ENCODE data around the gene HYLS1. TPM values are rescaled to one million over a fixed set of nuclear protein-coding genes. Genes with fewer than 3 reads are reported as not detected.
"Not testable (repeated sequence)": the region's sequence is repeated elsewhere in the genome, so short reads cannot be mapped to it uniquely, and the experiment has no call there.

Gene HYLS1
- total RNA-seq, 1 donor from 2014 or later: 6.5 TPM

DNA sequence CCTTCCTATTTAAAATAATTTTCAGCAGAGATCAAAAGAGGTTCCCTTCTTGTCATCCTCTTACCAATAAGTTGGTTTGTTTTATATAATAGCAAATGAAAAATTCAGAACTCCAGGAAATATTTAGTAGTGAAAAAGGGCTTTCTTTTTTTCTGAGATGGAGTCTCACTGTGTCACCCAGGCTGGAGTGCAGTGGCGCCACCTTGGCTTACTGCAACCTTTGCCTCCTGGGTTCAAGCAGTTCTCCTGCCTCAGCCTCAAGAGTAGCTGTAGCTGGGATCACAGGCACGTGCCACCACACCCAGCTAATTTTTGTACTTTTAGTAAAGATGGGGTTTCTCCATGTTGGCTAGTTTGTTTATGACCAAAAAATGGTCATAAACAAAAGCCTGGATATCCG lies 27.1 kb downstream of the HYLS1 start:
- DNase-seq (ENCODE audit: low spot score); H3K9me3 Mint-ChIP-seq; intact Hi-C loops (cut with micrococcal nuclease); H3K36me3 Mint-ChIP-seq (ENCODE audit: low read depth); H3K4me1 Mint-ChIP-seq (ENCODE audit: low read depth); H3K4me3 Mint-ChIP-seq; H3K27ac Mint-ChIP-seq: not testable (repeated sequence)
- H3K27me3 Mint-ChIP-seq (ENCODE audit: insufficient read depth): peaks cover 30% of the 10 kb centered on the region

DNA sequence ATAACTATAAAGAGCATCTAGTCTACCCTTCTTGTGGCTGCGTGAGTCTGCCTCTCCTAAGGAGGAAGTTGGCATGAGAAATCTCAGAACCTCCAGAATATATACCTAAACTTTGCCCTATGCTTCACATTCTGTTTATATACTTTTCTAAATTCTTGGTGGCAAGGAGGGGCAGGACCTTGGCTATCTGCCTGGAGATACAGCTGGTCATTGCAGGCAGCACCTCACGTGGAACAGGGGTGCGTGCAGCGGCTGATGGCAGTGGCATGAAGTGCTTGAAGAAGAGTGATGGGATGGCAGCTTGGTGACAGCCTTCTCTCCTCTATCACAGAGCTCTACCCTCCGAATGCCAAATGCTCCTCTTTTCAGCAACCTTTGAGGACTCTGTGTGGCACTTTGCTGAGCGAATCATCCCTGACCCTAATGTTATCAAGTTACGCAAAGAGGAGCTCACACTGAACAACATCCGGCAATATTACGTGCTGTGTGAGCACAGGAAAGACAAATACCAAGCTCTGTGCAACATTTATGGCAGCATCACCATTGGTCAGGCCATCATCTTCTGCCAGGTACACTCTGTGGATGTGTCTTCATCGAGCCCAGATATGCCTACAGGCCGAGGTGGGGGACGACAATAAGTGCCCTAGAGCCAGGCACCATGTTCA lies 29.3 kb downstream of the HYLS1 start:
- H3K27ac Mint-ChIP-seq: no peak overlapping the region
- H3K4me1 Mint-ChIP-seq (ENCODE audit: low read depth): no peaks in the 10 kb centered on the region
- no peak for DNase-seq (ENCODE audit: low spot score)
- no peaks in the 10 kb centered on the region for H3K36me3 Mint-ChIP-seq (ENCODE audit: low read depth)
- intact Hi-C loops (cut with micrococcal nuclease): no loop called here
- no peak overlapping the region for H3K4me3 Mint-ChIP-seq
- H3K9me3 Mint-ChIP-seq: no peaks in the 10 kb centered on the region
- H3K27me3 Mint-ChIP-seq (ENCODE audit: insufficient read depth): peaks cover 18% of the 10 kb centered on the region

DNA sequence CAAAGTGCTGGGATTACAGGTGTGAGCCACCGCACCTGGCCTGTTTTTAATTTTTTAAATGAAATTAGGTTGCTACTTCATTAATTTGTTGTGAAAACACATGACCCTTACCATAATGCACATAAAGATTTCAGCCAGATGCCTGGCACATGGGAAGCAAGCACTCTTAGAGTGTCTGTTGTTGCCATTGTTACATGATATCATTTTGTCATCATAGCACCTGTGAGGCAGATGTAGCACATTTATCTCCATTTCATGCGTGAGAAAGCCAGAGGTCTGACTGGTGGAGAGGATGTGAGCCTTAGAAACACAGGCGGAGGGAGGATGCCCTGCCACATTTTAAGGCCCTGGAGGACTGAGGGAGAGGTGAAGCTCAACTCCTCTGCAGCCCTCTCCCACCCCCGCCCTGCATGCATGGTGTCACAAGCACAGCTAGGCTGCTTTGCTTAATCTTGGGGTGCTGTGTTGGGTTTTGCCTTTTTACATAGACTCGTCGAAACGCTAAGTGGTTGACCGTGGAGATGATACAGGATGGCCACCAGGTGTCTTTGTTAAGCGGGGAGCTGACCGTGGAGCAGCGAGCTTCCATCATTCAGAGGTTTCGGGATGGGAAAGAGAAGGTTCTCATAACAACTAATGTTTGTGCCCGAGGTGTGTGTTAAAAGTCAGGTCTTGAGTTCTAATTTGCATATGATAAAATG lies 30.8 kb downstream of the HYLS1 start:
- H3K27ac Mint-ChIP-seq: no peak overlapping the region
- no peaks in the 10 kb centered on the region for H3K36me3 Mint-ChIP-seq (ENCODE audit: low read depth)
- H3K27me3 Mint-ChIP-seq (ENCODE audit: insufficient read depth): peaks cover 22% of the 10 kb centered on the region
- no peaks in the 10 kb centered on the region for H3K9me3 Mint-ChIP-seq
- intact Hi-C loops (cut with micrococcal nuclease): no loop called here
- H3K4me3 Mint-ChIP-seq: no peak overlapping the region
- no peak for DNase-seq (ENCODE audit: low spot score)
- H3K4me1 Mint-ChIP-seq (ENCODE audit: low read depth): no peaks in the 10 kb centered on the region

DNA sequence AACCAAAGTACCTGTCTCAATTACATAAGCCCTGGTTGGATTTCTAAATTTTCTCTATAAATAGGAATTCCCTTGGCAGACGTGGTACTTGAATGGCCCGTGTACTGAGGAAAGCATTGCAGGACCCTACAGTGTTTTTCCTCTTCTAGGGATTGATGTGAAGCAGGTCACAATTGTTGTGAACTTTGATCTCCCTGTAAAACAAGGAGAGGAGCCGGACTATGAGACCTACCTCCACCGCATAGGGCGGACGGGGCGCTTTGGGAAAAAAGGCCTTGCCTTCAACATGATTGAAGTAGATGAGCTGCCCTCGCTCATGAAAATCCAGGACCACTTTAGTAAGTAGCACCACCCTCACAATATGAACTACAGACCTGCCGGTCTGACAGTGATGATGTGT lies 33.6 kb downstream of the HYLS1 start:
- intact Hi-C loops (cut with micrococcal nuclease): no loop called here
- H3K27ac Mint-ChIP-seq: no peak overlapping the region

DNA sequence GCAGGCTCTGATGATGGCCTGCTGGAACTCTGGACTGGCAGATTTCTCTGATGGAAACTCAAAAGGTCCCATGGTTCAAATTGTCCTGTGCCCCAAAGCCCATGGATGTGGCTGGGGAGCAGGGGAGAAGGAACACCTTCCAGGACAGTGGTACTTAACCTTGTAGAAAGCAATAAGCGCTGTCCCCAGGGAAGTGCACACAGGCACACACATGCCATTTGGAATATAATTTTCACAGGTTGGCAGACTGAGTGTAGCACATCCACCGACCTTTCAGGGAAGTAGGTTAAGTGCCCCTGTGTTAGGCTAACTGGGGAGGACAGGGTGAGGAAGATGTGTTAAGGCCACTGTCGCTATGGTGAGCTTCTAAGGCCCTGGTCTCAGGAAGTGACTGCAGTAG lies 34.7 kb downstream of the HYLS1 start:
- intact Hi-C loops (cut with micrococcal nuclease): no loop called here
- Mint-ChIP-seq H3K4me3 (no peak overlapping the region), H3K4me1 (ENCODE audit: low read depth) (no peaks in the 10 kb centered on the region), H3K27me3 (ENCODE audit: insufficient read depth) (peaks cover 16% of the 10 kb centered on the region), H3K27ac (no peak overlapping the region), H3K9me3 (no peaks in the 10 kb centered on the region), H3K36me3 (ENCODE audit: low read depth) (no peaks in the 10 kb centered on the region)
- no peak for DNase-seq (ENCODE audit: low spot score)

More for the DNA sequence above, 33.6 kb downstream of the HYLS1 start:
- Mint-ChIP-seq H3K27me3 (ENCODE audit: insufficient read depth) (peaks cover 19% of the 10 kb centered on the region), H3K4me1 (ENCODE audit: low read depth) (no peaks in the 10 kb centered on the region), H3K4me3 (no peak overlapping the region), H3K9me3 (no peaks in the 10 kb centered on the region), H3K36me3 (ENCODE audit: low read depth) (no peaks in the 10 kb centered on the region)
- no peak for DNase-seq (ENCODE audit: low spot score)

DNA sequence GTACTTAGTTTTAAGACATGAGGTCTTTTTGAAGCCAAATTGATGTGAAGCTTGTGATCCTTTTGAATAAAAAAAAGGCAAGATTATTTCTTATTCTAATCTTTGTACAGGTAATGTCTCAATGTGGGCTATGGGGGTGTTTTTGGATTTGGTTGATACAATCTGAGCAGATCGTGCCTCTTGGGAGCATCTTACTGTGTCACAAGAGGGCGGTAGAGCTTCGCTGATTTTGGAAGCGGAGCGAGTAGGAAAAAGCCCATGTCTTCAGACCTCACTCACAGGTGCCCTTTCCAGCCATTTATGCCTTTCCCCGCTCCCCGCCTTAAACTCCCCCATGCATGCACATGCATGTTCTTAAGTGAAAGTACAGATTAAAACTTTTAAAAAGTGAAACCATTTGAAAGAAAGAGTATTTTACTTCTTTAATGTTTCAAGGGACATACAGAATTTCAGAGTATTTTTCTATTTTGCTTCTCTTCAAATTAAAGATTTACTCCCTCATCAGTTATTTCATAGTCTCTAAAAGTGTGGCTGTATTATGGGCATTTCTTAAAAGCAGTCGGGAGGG lies 35.6 kb downstream of the HYLS1 start:
- Mint-ChIP-seq H3K4me1 (ENCODE audit: low read depth) (no peaks in the 10 kb centered on the region), H3K27me3 (ENCODE audit: insufficient read depth) (peaks cover 21% of the 10 kb centered on the region), H3K36me3 (ENCODE audit: low read depth) (no peaks in the 10 kb centered on the region), H3K4me3 (no peak overlapping the region), H3K9me3 (no peaks in the 10 kb centered on the region), H3K27ac (no peak overlapping the region)
- peak; percentile 37 for DNase-seq (ENCODE audit: low spot score)
- intact Hi-C loops (cut with micrococcal nuclease): loop anchor here (1.0 kb wide), 3 partner anchors 271 to 557 kb away; partner anchors contain the start of genes FAM118B and RPUSD4

DNA sequence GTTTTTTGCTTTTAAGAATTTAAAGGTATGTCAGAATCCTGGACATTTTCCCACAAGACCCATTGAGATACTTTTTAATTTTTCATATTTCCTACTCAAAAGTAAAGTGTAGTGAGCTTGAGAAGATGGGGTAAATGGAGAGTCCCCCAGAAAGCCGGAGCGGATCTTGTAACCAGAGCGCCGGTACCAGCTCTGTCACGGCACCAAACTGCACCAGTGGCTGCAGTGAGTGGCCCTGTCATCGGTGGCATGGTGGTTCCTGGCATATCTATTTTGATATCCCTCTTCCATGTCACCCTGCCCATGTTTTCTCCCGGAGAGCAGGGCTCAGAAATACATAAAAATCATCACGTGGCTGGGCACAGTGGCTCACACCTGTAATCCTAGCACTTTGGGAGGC lies 36.2 kb downstream of the HYLS1 start:
- H3K9me3 Mint-ChIP-seq: no peaks in the 10 kb centered on the region
- H3K27me3 Mint-ChIP-seq (ENCODE audit: insufficient read depth): peaks cover 21% of the 10 kb centered on the region
- H3K4me3 Mint-ChIP-seq: no peak overlapping the region
- intact Hi-C loops (cut with micrococcal nuclease): loop anchor here (1.0 kb wide), 3 partner anchors 271 to 557 kb away; partner anchors contain the start of genes FAM118B and RPUSD4
- no peaks in the 10 kb centered on the region for H3K4me1 Mint-ChIP-seq (ENCODE audit: low read depth)
- DNase-seq (ENCODE audit: low spot score): no peak
- no peak overlapping the region for H3K27ac Mint-ChIP-seq
- H3K36me3 Mint-ChIP-seq (ENCODE audit: low read depth): no peaks in the 10 kb centered on the region

DNA sequence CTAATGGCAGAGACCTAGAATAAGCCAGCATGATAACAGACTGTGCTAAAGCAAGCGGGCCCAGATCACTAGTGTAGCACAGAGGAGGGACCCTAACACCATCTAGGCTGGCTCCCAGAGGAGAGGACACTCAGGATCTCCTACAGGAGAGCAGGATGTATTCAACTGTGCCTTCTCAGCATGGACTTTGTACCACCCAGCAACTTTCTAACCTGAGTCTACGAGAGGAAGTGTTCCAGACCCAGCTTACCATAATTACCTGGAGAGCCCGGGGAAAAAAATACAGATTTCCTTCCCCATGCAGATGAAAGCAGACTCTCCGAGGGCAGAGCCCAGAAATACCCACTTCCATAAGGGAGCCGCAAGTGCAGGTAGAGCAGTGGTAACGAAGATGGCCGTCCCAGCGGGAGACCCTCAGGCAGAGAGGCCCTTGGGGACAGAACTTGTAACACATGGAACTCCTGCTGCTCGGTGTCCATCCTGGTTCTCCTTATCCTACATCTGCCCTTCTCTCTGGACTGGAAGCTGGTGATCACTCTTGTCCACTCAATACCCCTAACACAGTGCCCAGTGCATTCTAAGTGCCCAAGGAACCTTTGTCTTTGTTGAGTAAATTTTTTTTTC lies 37.0 kb downstream of the HYLS1 start:
- Mint-ChIP-seq H3K9me3 (no peaks in the 10 kb centered on the region), H3K36me3 (ENCODE audit: low read depth) (no peaks in the 10 kb centered on the region), H3K27ac (no peak overlapping the region), H3K4me1 (ENCODE audit: low read depth) (no peaks in the 10 kb centered on the region), H3K4me3 (no peak overlapping the region), H3K27me3 (ENCODE audit: insufficient read depth) (peaks cover 25% of the 10 kb centered on the region)
- intact Hi-C loops (cut with micrococcal nuclease): no loop called here
- DNase-seq (ENCODE audit: low spot score): no peak

DNA sequence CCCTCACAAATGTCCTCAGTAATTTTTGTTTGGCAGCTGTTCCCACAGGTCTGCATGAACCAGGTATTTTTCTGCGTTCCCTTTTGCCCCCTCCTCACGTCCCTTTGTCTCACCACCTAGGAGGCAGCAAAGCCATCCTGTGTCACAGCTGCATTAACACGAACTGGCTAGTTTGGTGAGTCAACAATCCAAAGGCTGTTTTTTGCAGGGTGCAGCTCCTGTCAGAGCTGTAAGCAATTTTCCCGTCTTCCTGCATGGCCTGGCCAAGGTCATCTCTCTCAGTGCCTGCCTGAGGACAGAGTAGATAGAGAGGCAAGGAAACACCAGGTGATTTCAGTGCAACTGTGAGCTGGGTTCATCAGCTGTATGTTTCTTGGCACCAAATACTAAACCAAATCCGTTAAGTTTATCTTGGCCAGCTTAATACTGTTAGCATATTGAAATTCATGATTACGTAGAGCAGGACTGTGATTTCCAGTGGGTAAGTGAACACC lies 37.8 kb downstream of the HYLS1 start:
- Mint-ChIP-seq H3K27ac (no peak overlapping the region), H3K36me3 (ENCODE audit: low read depth) (no peaks in the 10 kb centered on the region)
- intact Hi-C loops (cut with micrococcal nuclease): no loop called here

DNA sequence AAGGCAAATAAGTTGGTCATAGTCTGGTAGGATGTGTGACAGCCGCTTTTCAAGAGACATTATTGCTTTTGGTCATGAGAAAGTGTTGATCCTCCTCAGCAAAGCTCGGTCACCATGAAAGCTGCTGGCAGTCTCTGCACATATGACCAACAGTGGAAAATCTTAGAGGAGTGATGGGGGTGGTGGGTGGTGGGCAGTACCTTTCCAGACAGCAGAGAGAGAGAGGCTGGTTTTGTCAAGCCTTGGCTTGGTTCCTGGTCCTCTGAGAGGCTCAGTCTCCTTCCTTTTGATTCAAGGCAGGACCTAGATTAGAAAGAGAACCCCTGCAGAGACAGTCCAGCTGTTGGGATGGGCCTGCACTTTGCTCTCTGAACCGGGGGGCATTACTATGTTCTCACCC lies 38.3 kb downstream of the HYLS1 start:
- no peaks in the 10 kb centered on the region for H3K9me3 Mint-ChIP-seq
- H3K36me3 Mint-ChIP-seq (ENCODE audit: low read depth): no peaks in the 10 kb centered on the region
- H3K4me1 Mint-ChIP-seq (ENCODE audit: low read depth): no peaks in the 10 kb centered on the region
- no peak overlapping the region for H3K4me3 Mint-ChIP-seq
- no peak overlapping the region for H3K27ac Mint-ChIP-seq
- intact Hi-C loops (cut with micrococcal nuclease): no loop called here
- no peak for DNase-seq (ENCODE audit: low spot score)
- peaks cover 22% of the 10 kb centered on the region for H3K27me3 Mint-ChIP-seq (ENCODE audit: insufficient read depth)

More for the DNA sequence above, 37.8 kb downstream of the HYLS1 start:
- no peaks in the 10 kb centered on the region for H3K9me3 Mint-ChIP-seq
- no peak overlapping the region for H3K4me3 Mint-ChIP-seq
- DNase-seq (ENCODE audit: low spot score): no peak
- peaks cover 22% of the 10 kb centered on the region for H3K27me3 Mint-ChIP-seq (ENCODE audit: insufficient read depth)
- H3K4me1 Mint-ChIP-seq (ENCODE audit: low read depth): no peaks in the 10 kb centered on the region

DNA sequence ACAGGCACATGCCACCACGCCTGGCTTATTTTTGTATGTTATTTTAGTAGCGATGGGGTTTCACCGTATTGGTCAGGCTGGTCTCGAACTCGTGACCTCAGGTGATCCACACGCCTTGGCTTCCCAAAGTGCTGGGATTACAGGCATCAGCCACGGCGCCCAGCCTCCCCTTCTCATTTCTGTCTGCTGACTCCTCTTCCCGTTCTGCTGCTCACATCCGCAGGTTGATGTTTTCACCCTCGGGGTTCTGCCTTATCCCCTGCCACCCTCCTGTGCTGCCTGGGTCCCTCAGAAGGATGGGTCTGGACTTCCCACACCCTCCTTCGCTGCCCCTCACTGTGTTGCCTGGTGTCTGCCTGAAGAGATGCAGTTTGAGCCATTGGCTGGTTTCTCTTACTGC lies 39.2 kb downstream of the HYLS1 start:
- H3K9me3 Mint-ChIP-seq: no peaks in the 10 kb centered on the region
- no peaks in the 10 kb centered on the region for H3K36me3 Mint-ChIP-seq (ENCODE audit: low read depth)
- DNase-seq (ENCODE audit: low spot score): no peak
- H3K4me1 Mint-ChIP-seq (ENCODE audit: low read depth): no peaks in the 10 kb centered on the region
- intact Hi-C loops (cut with micrococcal nuclease): no loop called here
- no peak overlapping the region for H3K27ac Mint-ChIP-seq
- no peak overlapping the region for H3K4me3 Mint-ChIP-seq
- peaks cover 23% of the 10 kb centered on the region for H3K27me3 Mint-ChIP-seq (ENCODE audit: insufficient read depth)

DNA sequence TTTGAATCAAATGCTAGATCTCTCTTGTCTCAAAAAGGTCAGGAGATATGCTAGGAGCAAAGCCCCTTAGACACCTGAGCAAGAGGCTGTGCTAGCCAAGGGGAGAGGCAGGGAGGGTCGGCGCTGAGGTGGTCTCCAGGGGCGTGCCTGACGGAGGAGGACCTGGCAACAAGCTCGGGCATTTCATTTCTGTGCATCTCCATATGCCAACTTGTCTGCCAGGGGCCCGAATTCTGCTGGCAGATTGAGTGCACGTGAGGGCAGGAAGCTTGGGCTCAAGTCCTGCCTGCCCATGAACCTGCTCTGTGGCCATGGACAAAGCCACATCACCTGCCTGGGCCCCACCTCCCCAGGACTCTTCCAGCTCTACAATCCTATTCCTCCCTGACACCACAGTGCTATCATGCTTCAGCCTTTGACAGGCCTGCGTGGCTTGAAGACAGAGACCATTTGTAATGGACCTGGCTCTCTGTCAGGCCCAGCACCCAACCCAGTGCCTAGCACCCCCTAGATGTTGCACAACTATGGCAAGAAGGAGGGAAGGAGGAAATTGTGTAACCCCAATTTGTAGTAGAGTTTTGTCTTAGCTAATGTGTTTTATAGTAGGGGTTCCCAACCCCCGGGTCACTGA lies 42.1 kb downstream of the HYLS1 start:
- intact Hi-C loops (cut with micrococcal nuclease): no loop called here
- no peak for DNase-seq (ENCODE audit: low spot score)
- no peak overlapping the region for H3K4me3 Mint-ChIP-seq
- H3K27me3 Mint-ChIP-seq (ENCODE audit: insufficient read depth): peaks cover 22% of the 10 kb centered on the region
- no peaks in the 10 kb centered on the region for H3K4me1 Mint-ChIP-seq (ENCODE audit: low read depth)
- no peak overlapping the region for H3K27ac Mint-ChIP-seq
- no peaks in the 10 kb centered on the region for H3K36me3 Mint-ChIP-seq (ENCODE audit: low read depth)
- no peaks in the 10 kb centered on the region for H3K9me3 Mint-ChIP-seq

Measured in activated T-helper 1 cell treated with anti-CD3 and anti-CD28 coated beads, Interleukin-12 subunit alpha, Interleukin-12 subunit beta, Interleukin-2, Interleukin-4 antibody, amounts not matched to agents 30 ng/mL and 10 ng/mL and 1 ng/mL, durations not matched to agents 14 hours and 24 hours and 36 hours (primary cell).